K562 (cell line): ENCODE results near the gene GRIK3. TPM values are rescaled to one million over a fixed set of nuclear protein-coding genes. Genes with fewer than 3 reads are reported as not detected.

Experiments
- CCAR2 ChIP-seq: fragments of 200-400 bp; formaldehyde crosslinking; IDR thresholded peaks from 2 replicates; pipeline ENCODE4 v1.6.1; 2017; ENCODE audit warnings: mild to moderate bottlenecking, low read depth, low read length
- CREB3 ChIP-seq: fragments of 450-650 bp; conservative IDR thresholded peaks from 2 replicates; pipeline ENCODE4 v1.6.1; 2016; ENCODE audit warnings: missing genetic modification characterization, low read depth, mild to moderate bottlenecking, missing compliant biosample characterization, moderate library complexity
- GTF2B ChIP-seq: IDR thresholded peaks from 2 replicates; pipeline ENCODE4 v1.6.1; 2011; ENCODE audit not compliant: insufficient read length; ENCODE audit errors: extremely low read depth
- HCFC1 ChIP-seq: IDR thresholded peaks from 2 replicates; pipeline ENCODE4 v1.6.1; 2012; ENCODE audit warnings: low read depth, low read length, improper control_type of control experiment
- KLF16 ChIP-seq: IDR thresholded peaks from 2 replicates; pipeline ENCODE4 v1.6.1; 2016; ENCODE audit warnings: antibody characterized with exemption
- MIER1 ChIP-seq: fragments of 450-650 bp; IDR thresholded peaks from 2 replicates; pipeline ENCODE4 v1.6.1; 2016; ENCODE audit warnings: antibody characterized with exemption, mild to moderate bottlenecking, low read depth
- TAF9B ChIP-seq: fragments of 450-650 bp; IDR thresholded peaks from 2 replicates; pipeline ENCODE4 v1.6.1; 2018; ENCODE audit warnings: mild to moderate bottlenecking; ENCODE audit not compliant: partially characterized antibody
- TBL1XR1 ChIP-seq, 2 experiments: IDR thresholded peaks; 2 replicates each; pipeline ENCODE4 v1.6.1; 2012; ENCODE audit warnings: improper control_type of control experiment in 2 of 2, low read length in 2 of 2, mild to moderate bottlenecking in 1 of 2
- ZNF511 ChIP-seq: sonication (generic); formaldehyde crosslinking; IDR thresholded peaks from 2 replicates; pipeline ENCODE4 v1.8.0; 2022; ENCODE audit warnings: mild to moderate bottlenecking, missing genetic modification reagents
- ZNF512 ChIP-seq: IDR thresholded peaks from 2 replicates; pipeline ENCODE4 v1.6.1; 2016; ENCODE audit warnings: missing genetic modification characterization, missing compliant biosample characterization
- ZNF699 ChIP-seq: fragments of 250-450 bp; sonication (Bioruptor Pico); IDR thresholded peaks from 2 replicates; pipeline ENCODE4 v1.8.0; 2021; ENCODE audit warnings: mild to moderate bottlenecking, moderate library complexity; ENCODE audit not compliant: insufficient replicate concordance
- polyA plus RNA-seq, 8 experiments: library from polyadenylated mRNA; depleted of rRNA in 4 of 8; stranded (reverse) in 5 of 8; unstranded in 3 of 8; fragments of >200 nt; fragmentation: Nextera tagmentation in 2 of 8; fragmentation: Illumina TruSeq in 1 of 8; extraction: Ambion mirVana in 2 of 8; extraction: Trizol in 1 of 8; gene quantifications; 2 replicates each; pipeline versions ENCODE4 v1.2.1 to v1.2.3, GENCODE V29; 2011 to 2014; ENCODE audit warnings: inconsistent platforms in 1 of 8, missing spikeins in 1 of 8
- total RNA-seq, 7 experiments: library from RNA; depleted of rRNA in 6 of 7; stranded (reverse); fragments of >200 nt in 6 of 7; fragmentation: Illumina TruSeq in 2 of 7; extraction: Trizol in 2 of 7; gene quantifications; 2 replicates each; pipeline versions ENCODE4 v1.2.1 to v1.2.3, GENCODE V29; 2011 to 2021; ENCODE audit warnings: low replicate concordance in 1 of 7

The GRIK3 gene
- total and polyA plus RNA-seq, 9 of the 15 experiments (the other 6 are each of a cell fraction or from before 2014, with no cell fraction given) = not detected

- no peak for TF ChIP-seq CCAR2
- TF ChIP-seq CREB3 (tag) = no peak
- TF ChIP-seq MIER1 = no peak
- no peak for TF ChIP-seq TBL1XR1 (IDR thresholded peaks at IDR 0.05; ENCODE audit: low read length in 2 of 2)
- TF ChIP-seq GTF2B = no peak
- TF ChIP-seq ZNF511 (CRISPR knock-in tag) = no peak
- no peak for TF ChIP-seq ZNF699 (CRISPR knock-in tag)
- TF ChIP-seq ZNF512 (tag) = no peak
- TF ChIP-seq TAF9B = no peak
- no peak for TF ChIP-seq KLF16
- no peak for TF ChIP-seq HCFC1
Observed at GRCh38 chr1:36835696-36836095, 198.6 kb downstream of the GRIK3 start (continued).
